GM18909 (cell line): ENCODE results near the gene PAAF1.

Experiments used
- ATAC-seq: cut with Tn5 transposase; IDR thresholded peaks from one replicate; pipeline ENCODE4 v1.9.1; 2021; ENCODE audit warnings: mild to moderate bottlenecking; ENCODE audit not compliant: unreplicated experiment, poor library complexity

PAAF1 gene

GRCh38 chr11:73969991-73970800 lies 93.4 kb downstream of the PAAF1 start:
- ATAC-seq = no peak

DNA sequence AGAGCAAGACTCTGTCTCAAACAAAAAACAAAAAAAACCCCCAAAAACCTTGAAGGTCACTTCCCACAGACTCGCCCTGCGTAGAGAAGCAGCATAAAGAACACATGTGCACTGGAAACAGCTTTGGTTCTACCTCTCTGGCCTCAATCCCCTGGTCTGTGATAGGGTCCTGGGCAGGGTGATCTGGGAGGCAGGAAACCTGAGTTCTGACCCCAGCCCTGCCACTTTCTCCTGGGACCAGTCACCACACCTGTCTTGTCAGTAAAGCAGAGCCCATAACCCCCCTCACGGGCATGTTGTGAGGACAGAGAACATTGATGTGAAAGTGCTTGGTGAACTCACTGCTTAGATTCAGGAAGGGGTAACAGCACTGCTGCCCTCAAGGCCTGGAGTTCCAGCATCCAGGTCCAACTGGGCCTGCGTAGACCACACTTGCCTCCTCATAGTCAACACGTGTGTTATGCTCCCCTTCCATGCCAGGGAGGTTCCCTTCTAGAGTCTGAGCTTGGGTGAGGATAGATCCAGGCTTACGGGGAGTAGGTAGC lies 94.4 kb downstream of the PAAF1 start:
- no peak for ATAC-seq

- ATAC-seq = no peak
Observed at GRCh38 chr11:73972187-73972586, 95.4 kb downstream of the PAAF1 start.

DNA sequence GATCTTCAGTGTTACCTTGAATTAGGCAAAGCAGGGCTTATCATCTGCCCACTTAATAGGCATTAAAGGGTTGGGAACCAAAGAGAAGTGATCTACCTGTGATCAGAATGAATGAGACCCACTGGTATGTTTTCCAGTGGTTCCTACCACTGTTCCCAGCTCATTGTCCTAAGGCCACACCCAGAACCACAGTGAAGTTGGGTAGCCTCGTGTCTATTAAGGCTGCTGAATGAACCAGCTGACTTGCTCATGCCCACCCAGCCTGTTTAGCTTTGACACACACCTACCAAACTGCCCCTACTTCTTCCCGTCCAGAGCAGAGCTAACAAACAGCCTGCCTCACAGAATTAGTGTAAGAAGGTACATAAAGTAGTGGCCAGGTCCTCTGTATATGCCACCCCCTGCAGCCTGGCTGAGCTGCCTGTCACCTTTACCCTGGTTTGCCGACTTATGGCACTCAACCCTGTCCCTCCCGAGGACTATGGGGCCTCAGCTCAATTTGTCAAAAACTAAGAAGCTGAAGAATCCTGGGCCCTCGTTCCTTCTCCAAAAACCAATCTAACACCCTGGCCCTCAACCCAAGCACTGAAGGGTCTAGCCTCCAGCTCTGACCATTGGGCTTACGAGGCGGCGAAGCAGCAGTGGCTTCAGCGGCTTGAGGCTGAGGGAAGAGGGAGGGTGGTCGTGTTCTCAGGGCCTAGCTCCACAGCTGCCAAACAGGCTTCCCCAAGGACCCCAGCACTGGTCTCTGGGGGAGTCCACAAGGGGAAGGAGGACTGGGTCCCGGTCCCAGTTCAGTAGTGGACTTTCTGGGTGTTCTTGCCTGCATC lies 96.0 kb downstream of the PAAF1 start:
- no peak for ATAC-seq

GRCh38 chr11:73974604-73975478 lies 98.0 kb downstream of the PAAF1 start:
- ATAC-seq = no peak

DNA sequence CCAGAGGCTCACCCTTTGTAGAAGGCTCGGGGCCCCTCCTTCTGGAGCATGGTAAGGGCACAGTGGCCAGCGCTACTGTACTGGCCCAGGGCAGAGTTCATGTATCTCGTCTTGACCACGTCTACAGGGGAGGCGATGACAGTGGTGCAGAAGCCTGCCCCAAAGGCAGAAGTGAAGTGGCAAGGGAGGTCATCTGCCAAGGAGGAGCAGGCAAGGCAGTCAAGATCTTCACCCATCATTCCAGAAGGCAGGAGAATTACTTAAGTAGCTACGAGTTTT lies 98.6 kb downstream of the PAAF1 start:
- no peak for ATAC-seq

GRCh38 chr11:73976451-73977151 lies 99.8 kb downstream of the PAAF1 start:
- ATAC-seq = no peak

DNA sequence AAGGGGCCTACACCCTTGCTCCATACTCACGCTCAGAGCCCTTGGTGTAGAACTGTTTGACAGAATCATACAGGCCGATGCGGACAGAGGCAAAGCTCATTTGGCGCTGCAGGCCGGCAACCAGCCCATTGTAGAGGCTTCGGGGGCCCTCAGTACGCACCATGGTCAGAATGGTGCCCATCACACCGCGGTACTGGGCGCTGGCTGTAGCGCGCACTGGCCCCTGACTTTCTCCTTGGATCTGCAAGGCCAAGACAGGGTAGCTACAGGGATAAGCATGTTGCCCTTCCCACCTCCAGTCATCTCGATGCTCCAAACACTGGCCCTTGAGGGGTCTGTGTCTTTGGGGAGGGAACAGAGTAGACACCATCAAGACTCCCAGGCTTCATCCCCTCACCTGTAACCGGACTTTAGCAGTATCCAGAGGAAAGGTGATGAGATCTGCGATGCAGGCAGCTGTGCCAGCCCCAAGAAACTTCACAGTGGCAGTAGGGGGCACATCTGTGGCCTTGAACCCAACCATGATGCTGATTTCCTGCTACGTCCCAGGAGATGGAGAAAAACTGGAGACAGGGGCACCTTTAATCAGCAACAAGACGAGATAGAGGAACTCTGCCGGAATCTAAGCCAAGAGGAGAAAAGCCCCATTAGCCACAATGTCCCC lies 101.2 kb downstream of the PAAF1 start:
- no peak for ATAC-seq

DNA sequence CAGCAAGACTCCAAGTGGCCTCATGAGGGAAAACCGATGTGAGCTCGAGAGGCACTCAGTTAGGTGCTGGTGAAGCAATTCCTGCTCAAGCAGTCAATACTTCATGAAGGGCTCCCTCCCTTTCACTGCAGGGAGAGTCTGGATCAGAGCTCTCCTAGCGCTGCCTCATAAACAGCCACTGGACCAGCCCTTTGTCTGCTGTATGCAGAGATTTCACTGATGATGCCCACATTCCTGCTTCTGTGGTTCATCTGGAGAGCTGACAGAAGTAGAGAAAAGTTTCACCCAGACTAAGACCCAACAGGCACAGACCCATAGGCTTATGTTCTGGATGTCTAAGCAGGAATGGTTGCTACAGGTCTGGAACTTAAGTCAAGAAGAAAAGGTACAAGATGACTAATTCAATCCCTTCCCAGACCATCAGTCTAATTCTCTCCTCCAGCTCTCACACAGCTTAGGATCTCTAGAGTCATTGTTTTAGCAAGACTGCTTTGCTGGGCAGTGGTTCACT lies 101.8 kb downstream of the PAAF1 start:
- no peak for ATAC-seq

- ATAC-seq = peak; percentile 54
Observed at GRCh38 chr11:73980001-73980961, 103.5 kb downstream of the PAAF1 start.
